ENCODE measurements around the gene PMS1. TPM values are rescaled to one million over a fixed set of nuclear protein-coding genes. Genes with fewer than 3 reads are reported as not detected.

The PMS1 gene
- total RNA-seq, 1 donor from 2014 or later = 23.9 TPM

DNA sequence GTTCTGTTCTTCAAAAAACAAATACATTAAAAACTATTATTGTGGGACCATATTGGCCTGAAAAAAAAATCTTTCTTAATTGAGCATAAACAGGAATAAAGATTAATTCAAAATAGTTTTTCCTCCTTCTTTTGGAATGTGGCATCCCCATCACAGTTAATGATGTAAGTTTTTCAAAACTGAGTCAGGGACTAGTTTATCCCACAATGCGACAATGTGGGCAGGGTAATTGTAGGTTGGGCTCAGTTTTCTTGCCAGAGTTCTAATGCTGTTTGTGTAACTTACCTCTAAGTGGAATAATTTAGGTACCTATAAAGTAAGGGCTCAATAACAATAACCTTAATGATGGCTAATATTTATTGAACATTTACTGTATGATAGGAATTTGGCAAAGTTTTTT lies 82.0 kb downstream of the PMS1 start:
- Mint-ChIP-seq H3K27ac (ENCODE audit: unreplicated experiment) (no peak overlapping the region), H3K4me3 (ENCODE audit: unreplicated experiment) (no peak overlapping the region), H3K36me3 (ENCODE audit: low read depth) (peaks cover 13% of the 10 kb centered on the region), H3K4me1 (ENCODE audit: low read depth) (peaks cover 6% of the 10 kb centered on the region), H3K9me3 (ENCODE audit: low read depth) (peaks cover 9% of the 10 kb centered on the region), H3K27me3 (ENCODE audit: low read depth) (no peaks in the 10 kb centered on the region)
- no peak for DNase-seq (ENCODE audit: low spot score)
- TF ChIP-seq, protein P1, sequence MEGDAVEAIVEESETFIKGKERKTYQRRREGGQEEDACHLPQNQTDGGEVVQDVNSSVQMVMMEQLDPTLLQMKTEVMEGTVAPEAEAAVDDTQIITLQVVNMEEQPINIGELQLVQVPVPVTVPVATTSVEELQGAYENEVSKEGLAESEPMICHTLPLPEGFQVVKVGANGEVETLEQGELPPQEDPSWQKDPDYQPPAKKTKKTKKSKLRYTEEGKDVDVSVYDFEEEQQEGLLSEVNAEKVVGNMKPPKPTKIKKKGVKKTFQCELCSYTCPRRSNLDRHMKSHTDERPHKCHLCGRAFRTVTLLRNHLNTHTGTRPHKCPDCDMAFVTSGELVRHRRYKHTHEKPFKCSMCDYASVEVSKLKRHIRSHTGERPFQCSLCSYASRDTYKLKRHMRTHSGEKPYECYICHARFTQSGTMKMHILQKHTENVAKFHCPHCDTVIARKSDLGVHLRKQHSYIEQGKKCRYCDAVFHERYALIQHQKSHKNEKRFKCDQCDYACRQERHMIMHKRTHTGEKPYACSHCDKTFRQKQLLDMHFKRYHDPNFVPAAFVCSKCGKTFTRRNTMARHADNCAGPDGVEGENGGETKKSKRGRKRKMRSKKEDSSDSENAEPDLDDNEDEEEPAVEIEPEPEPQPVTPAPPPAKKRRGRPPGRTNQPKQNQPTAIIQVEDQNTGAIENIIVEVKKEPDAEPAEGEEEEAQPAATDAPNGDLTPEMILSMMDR (IDR thresholded peaks at IDR 0.05) = no peak

DNA sequence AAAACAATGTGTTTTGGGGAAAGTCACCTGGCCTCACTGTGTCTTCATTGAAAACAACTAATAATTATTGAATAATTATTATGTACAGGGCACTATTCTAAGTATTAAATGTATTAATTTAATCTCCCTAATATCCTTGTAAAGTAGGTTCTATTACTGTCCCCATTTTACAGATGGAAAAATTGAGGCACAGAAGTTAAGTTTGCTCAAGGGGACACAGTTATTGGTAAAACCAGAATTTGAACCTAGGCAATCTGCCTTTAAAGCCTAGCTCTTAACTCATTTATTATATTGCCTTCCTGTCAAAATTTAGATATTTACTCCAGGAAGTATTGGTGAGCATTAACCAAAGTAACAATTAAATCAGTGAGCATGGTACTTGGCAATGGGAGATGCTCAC lies 84.6 kb downstream of the PMS1 start:
- H3K27ac Mint-ChIP-seq (ENCODE audit: unreplicated experiment) = no peak overlapping the region

DNA sequence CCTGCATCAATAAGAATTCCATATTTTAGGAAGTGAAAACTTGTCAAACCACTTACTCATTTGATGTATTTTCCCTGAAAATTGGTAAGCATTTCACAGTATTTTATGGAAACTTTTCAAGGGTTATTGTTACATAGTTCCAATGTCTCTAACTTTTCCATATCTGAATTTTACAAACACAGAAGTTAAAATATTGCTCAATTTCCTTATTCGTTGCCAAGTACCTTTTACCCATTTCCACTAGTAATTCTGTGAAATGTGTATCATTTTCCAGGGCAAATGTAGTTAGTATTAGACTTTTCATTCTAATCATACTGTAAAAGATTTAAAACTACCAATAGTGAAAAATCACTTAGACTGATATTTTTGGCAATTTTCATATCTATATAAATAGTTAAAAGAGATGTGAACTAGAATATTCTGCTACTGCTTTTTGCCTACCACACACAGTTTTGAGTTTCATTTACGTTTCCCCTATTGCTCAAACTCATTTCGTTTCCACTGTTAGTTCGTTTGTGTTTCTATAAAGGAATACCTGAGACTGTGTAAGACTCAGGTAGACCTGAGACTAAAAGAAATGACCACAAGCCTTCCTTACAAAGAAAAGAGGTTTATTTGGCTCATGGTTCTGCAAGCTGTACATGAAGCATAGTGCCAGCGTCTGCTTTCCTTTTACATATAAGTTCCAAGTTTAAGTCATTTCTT lies 86.3 kb downstream of the PMS1 start:
- Mint-ChIP-seq H3K27me3 (ENCODE audit: low read depth) (no peaks in the 10 kb centered on the region), H3K4me3 (ENCODE audit: unreplicated experiment) (no peak overlapping the region), H3K4me1 (ENCODE audit: low read depth) (no peaks in the 10 kb centered on the region), H3K36me3 (ENCODE audit: low read depth) (peaks cover 13% of the 10 kb centered on the region), H3K27ac (ENCODE audit: unreplicated experiment) (no peak overlapping the region), H3K9me3 (ENCODE audit: low read depth) (no peaks in the 10 kb centered on the region)
- TF ChIP-seq, protein P1 (IDR thresholded peaks at IDR 0.05) = no peak
- DNase-seq (ENCODE audit: low spot score) = no peak

More for the DNA sequence above, 84.6 kb downstream of the PMS1 start:
- no peak for DNase-seq (ENCODE audit: low spot score)
- TF ChIP-seq, protein P1 (IDR thresholded peaks at IDR 0.05) = no peak
- no peak overlapping the region for H3K4me3 Mint-ChIP-seq (ENCODE audit: unreplicated experiment)
- no peaks in the 10 kb centered on the region for H3K4me1 Mint-ChIP-seq (ENCODE audit: low read depth)
- H3K9me3 Mint-ChIP-seq (ENCODE audit: low read depth) = no peaks in the 10 kb centered on the region
- no peaks in the 10 kb centered on the region for H3K27me3 Mint-ChIP-seq (ENCODE audit: low read depth)
- H3K36me3 Mint-ChIP-seq (ENCODE audit: low read depth) = peaks cover 6% of the 10 kb centered on the region

DNA sequence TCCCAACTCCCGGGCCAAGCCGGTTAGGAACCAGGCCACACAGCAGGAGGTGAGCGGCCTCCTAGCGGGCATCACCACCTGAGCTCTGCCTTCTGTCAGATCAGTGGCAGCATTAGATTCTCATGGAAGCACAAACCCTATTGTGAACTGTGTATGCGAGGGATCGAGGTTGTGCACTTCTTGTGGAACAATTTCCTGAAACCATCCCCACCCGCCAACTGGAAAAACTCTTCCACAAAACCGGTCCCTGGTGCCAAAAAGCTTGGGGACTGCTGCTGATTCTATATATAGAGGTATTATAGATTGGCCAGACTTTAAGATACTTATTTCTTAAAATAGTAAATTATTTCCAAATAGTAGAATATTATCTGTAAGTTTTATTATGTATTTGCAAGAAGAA lies 89.4 kb downstream of the PMS1 start:
- Mint-ChIP-seq H3K27ac (ENCODE audit: unreplicated experiment) (no peak overlapping the region), H3K36me3 (ENCODE audit: low read depth) (peaks cover 29% of the 10 kb centered on the region), H3K9me3 (ENCODE audit: low read depth) (no peaks in the 10 kb centered on the region), H3K4me1 (ENCODE audit: low read depth) (no peaks in the 10 kb centered on the region), H3K27me3 (ENCODE audit: low read depth) (no peaks in the 10 kb centered on the region), H3K4me3 (ENCODE audit: unreplicated experiment) (no peak overlapping the region)
- TF ChIP-seq, protein P1 (IDR thresholded peaks at IDR 0.05) = no peak
- DNase-seq (ENCODE audit: low spot score) = no peak

DNA sequence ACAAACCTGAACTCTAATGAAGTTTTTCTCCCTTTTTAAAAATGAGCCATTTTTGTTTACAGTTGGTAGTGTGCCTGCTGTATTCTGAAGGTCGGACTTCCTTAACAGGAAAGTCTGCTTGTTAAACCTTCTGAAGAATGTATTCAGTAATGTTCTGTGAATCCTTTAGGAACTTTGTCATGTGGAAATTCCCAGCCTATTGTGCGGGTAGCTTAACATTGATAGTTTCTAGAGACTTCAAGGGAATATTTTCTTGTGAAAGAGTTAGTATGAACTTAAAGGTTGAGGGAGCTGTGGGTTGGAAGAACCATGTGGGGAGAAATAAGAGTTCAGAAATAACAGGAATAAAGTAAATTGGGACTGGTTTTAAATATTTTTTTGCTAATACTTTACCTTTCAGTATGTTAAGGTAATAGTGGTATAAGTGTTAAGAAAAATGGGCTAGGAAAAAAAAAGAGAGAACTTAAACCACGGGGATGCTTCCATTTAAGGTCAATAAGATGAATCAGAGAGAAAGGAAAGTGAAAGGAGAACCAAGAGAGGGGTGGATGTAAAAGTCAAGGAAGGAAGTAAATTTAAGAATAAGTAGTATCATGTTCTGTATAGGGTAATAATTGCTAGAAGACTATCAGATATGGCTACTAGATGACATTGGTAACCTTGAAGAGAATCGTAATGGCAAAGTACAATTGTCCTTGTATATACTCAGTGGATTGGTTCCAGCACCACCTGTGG lies 90.5 kb downstream of the PMS1 start:
- Mint-ChIP-seq H3K36me3 (ENCODE audit: low read depth) (peaks cover 29% of the 10 kb centered on the region), H3K4me3 (ENCODE audit: unreplicated experiment) (no peak overlapping the region), H3K9me3 (ENCODE audit: low read depth) (no peaks in the 10 kb centered on the region), H3K27ac (ENCODE audit: unreplicated experiment) (no peak overlapping the region), H3K4me1 (ENCODE audit: low read depth) (no peaks in the 10 kb centered on the region), H3K27me3 (ENCODE audit: low read depth) (no peaks in the 10 kb centered on the region)
- no peak for DNase-seq (ENCODE audit: low spot score)
- TF ChIP-seq, protein P1 (IDR thresholded peaks at IDR 0.05) = no peak
